Endodermal cell (in vitro differentiated cells): ENCODE results near the gene C19orf81. TPM values are rescaled to one million over a fixed set of nuclear protein-coding genes. Genes with fewer than 3 reads are reported as not detected.

Experiments
- DNase-seq: peaks from one replicate; pipeline ENCODE4 v3.0.0-alpha.2; 2017
- H3K27ac ChIP-seq: 2 replicates; pipeline ENCODE4 v1.5.1; 2013; ENCODE audit warnings: mild to moderate bottlenecking, low read depth, low read length, moderate library complexity
- H3K27me3 ChIP-seq: 2 replicates; pipeline ENCODE4 v1.6.1; 2013; ENCODE audit warnings: mild to moderate bottlenecking, low read length, moderate library complexity; ENCODE audit not compliant: insufficient read depth, control insufficient read depth, poor library complexity, severe bottlenecking
- H3K36me3 ChIP-seq: 2 replicates; pipeline ENCODE4 v1.7.0; 2013; ENCODE audit warnings: mild to moderate bottlenecking, low read length, moderate library complexity; ENCODE audit not compliant: control insufficient read depth, insufficient read depth
- H3K4me1 ChIP-seq: one replicate; pipeline ENCODE4 v1.7.0; 2013; ENCODE audit warnings: low read length; ENCODE audit not compliant: control insufficient read depth, insufficient read depth
- H3K4me3 ChIP-seq: 2 replicates; pipeline ENCODE4 v1.5.1; 2013; ENCODE audit warnings: mild to moderate bottlenecking, low read length, moderate library complexity
- H3K9ac ChIP-seq: 2 replicates; pipeline ENCODE4 v1.6.1; 2013; ENCODE audit warnings: mild to moderate bottlenecking, low read length, moderate library complexity; ENCODE audit not compliant: poor library complexity, severe bottlenecking; ENCODE audit errors: extremely low read depth
- H3K9me3 ChIP-seq: 2 replicates; pipeline ENCODE4 v1.6.1; 2013; ENCODE audit warnings: mild to moderate bottlenecking, low read length, moderate library complexity; ENCODE audit not compliant: control insufficient read depth
- H3K27ac Mint-ChIP-seq: 2 replicates; pipeline ENCODE4 v1.8.0; 2020; ENCODE audit warnings: mixed read lengths
- H3K27me3 Mint-ChIP-seq: 2 replicates; pipeline ENCODE4 v1.8.0; 2021; ENCODE audit warnings: mild to moderate bottlenecking, mixed read lengths; ENCODE audit not compliant: insufficient read depth
- H3K36me3 Mint-ChIP-seq: 2 replicates; pipeline ENCODE4 v1.8.0; 2020; ENCODE audit warnings: low read depth, mixed read lengths
- H3K4me1 Mint-ChIP-seq: 2 replicates; pipeline ENCODE4 v1.8.0; 2020; ENCODE audit warnings: mixed read lengths
- H3K4me3 Mint-ChIP-seq: 2 replicates; pipeline ENCODE4 v1.8.0; 2020; ENCODE audit warnings: mild to moderate bottlenecking, moderate library complexity, mixed read lengths
- H3K9me3 Mint-ChIP-seq: 2 replicates; pipeline ENCODE4 v1.8.0; 2020; ENCODE audit warnings: mild to moderate bottlenecking, mixed read lengths
- WGBS, 2 experiments: methylation state at CpG; one replicate each; pipeline versions ENCODE4 v1.1.5 to v1.1.7; 2013; ENCODE audit warnings: missing lambda C conversion rate in 2 of 2, mixed read lengths in 1 of 2; ENCODE audit not compliant: insufficient coverage in 1 of 2, insufficient read length in 1 of 2; 5-methylcytosine and 5-hydroxymethylcytosine counted together
- total RNA-seq, 2 donors: library from RNA; stranded (reverse); fragmentation: NEBNext Ultra II Directional in 1 of 2; extraction: Animal tissue kit (Norgen Biotek cat#: 25700) in 1 of 2; gene quantifications; 2 replicates in 1 of 2; 3 replicates in 1 of 2; pipeline ENCODE4 v1.2.1, GENCODE V29; 2021
- TF ChIP-seq, protein P1 (sequence below): fragments of 200-600 bp; sonication (generic); conservative IDR thresholded peaks from 2 replicates; pipeline ENCODE4 v1.5.0; 2021; ENCODE audit warnings: antibody characterized with exemption, mild to moderate bottlenecking

The C19orf81 gene
- total RNA-seq, 2 donors from 2014 or later = 11.3 to 26.8 TPM

DNA sequence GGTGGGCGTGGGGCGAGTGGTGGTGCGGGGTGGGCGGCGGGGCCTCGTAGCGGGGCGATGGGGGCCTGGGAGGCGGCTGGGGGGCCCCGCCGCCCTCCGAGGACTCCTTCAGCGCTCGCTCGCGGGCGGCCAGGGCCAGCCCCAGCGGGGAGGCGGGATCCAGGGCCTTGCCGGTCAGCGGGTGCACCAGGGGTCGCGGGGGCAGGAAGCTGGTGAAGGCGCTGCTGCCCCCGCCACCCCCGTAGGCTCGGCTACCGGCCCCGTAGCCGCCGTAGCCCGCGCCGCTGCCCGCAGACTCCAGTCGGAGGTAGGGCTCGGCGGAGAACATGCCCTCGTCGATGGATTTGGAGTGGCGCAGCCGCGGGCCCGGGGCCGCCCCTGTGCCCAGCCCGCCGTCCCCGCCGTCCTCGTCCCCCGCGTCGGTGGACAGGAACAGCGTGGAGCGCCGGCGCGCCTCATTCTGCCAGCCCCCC is 18.6 kb downstream of the C19orf81 start:
- Mint-ChIP-seq H3K27me3 (peaks cover 87% of the 10 kb centered on the region), H3K4me1 (peaks cover 3% of the 10 kb centered on the region), H3K4me3 (no peak overlapping the region), H3K9me3 (no peaks in the 10 kb centered on the region), H3K36me3 (no peaks in the 10 kb centered on the region), H3K27ac (no peak overlapping the region)
- Histone ChIP-seq H3K4me1 (no peaks in the 10 kb centered on the region), H3K27me3 (peaks cover 31% of the 10 kb centered on the region), H3K27ac (no peak overlapping the region), H3K9me3 (no peaks in the 10 kb centered on the region), H3K9ac (no peak overlapping the region), H3K4me3 (no peak overlapping the region), H3K36me3 (no peaks in the 10 kb centered on the region)
- 57 to 78% methylated on average over 35 to 58 of the region's 58 CpGs for WGBS, 2 experiments
- DNase-seq = peak; percentile 63
- TF ChIP-seq, protein P1, sequence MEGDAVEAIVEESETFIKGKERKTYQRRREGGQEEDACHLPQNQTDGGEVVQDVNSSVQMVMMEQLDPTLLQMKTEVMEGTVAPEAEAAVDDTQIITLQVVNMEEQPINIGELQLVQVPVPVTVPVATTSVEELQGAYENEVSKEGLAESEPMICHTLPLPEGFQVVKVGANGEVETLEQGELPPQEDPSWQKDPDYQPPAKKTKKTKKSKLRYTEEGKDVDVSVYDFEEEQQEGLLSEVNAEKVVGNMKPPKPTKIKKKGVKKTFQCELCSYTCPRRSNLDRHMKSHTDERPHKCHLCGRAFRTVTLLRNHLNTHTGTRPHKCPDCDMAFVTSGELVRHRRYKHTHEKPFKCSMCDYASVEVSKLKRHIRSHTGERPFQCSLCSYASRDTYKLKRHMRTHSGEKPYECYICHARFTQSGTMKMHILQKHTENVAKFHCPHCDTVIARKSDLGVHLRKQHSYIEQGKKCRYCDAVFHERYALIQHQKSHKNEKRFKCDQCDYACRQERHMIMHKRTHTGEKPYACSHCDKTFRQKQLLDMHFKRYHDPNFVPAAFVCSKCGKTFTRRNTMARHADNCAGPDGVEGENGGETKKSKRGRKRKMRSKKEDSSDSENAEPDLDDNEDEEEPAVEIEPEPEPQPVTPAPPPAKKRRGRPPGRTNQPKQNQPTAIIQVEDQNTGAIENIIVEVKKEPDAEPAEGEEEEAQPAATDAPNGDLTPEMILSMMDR = no peak

DNA sequence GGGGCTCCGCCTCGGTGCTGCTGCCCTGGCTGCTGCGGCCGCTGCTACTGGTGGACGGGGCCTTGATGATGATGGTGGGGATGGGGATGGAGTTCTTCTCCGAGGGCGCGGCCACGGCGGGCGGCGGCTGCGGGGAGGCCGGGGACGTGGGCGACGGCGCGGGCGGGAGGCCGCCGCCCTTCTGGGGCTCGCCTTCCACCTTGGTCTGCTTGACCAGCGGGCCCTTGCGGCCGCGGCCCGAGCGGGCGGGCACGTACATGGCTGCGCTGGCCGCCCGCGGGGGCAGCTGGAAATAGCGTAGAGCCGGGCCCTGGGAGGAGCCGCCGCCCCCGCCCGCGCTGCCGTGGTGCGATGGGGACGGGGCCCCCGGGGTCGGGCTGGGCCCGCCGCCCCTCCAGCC is 19.2 kb downstream of the C19orf81 start:
- no peak overlapping the region for H3K4me3 ChIP-seq
- no peak overlapping the region for H3K9ac ChIP-seq
- Mint-ChIP-seq H3K27me3 (peaks cover 88% of the 10 kb centered on the region), H3K4me3 (no peak overlapping the region), H3K36me3 (no peaks in the 10 kb centered on the region), H3K27ac (no peak overlapping the region), H3K9me3 (no peaks in the 10 kb centered on the region), H3K4me1 (peaks cover 3% of the 10 kb centered on the region)
- DNase-seq = no peak
- TF ChIP-seq, protein P1 = no peak
- no peak overlapping the region for H3K27ac ChIP-seq
- no peaks in the 10 kb centered on the region for H3K4me1 ChIP-seq
- no peaks in the 10 kb centered on the region for H3K9me3 ChIP-seq
- 54 to 64% methylated on average over 19 to 48 of the region's 49 CpGs for WGBS, 2 experiments
- no peaks in the 10 kb centered on the region for H3K36me3 ChIP-seq
- peaks cover 31% of the 10 kb centered on the region for H3K27me3 ChIP-seq

DNA sequence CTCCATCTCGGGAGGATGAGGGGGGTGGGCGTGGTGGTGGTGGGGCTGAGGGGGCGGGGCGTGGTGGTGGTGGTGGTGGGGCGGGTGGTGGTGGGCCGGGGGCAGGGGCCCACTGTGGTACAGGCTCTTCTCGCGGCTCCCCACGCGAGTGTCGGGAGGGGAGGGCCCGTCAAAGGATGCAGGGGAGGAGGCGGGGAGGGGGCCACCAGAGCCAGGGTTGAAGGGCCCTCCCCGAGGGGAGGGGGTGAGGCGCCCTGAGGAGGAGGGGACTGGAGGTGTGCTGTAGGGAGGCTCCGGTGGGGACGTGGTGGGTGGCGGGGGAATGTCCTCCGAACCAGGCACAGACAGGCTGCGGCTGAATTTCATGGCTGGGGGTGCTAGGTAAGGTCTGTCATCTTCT is 19.6 kb downstream of the C19orf81 start:
- H3K4me1 ChIP-seq = no peaks in the 10 kb centered on the region
- TF ChIP-seq, protein P1 = no peak
- Mint-ChIP-seq H3K4me3 (no peak overlapping the region), H3K36me3 (no peaks in the 10 kb centered on the region), H3K4me1 (peaks cover 3% of the 10 kb centered on the region), H3K27me3 (peaks cover 88% of the 10 kb centered on the region), H3K9me3 (no peaks in the 10 kb centered on the region), H3K27ac (no peak overlapping the region)
- no peak for DNase-seq
- no peaks in the 10 kb centered on the region for H3K36me3 ChIP-seq
- H3K4me3 ChIP-seq = no peak overlapping the region
- no peak overlapping the region for H3K9ac ChIP-seq
- H3K27ac ChIP-seq = no peak overlapping the region
- peaks cover 31% of the 10 kb centered on the region for H3K27me3 ChIP-seq
- no peaks in the 10 kb centered on the region for H3K9me3 ChIP-seq
- 85 to 93% methylated on average over 2 to 13 of the region's 20 CpGs for WGBS, 2 experiments
